GM19351 (cell line): ENCODE measurements around the gene RHCG.

Experiments
- ATAC-seq: cut with Tn5 transposase; IDR thresholded peaks from one replicate; pipeline ENCODE4 v1.9.1; 2021; ENCODE audit warnings: mild to moderate bottlenecking, moderate library complexity; ENCODE audit not compliant: unreplicated experiment

The RHCG gene

GRCh38 chr15:89504166-89504565 is 7.8 kb upstream of the RHCG start:
- ATAC-seq = no peak

GRCh38 chr15:89502867-89503595 is 6.6 kb upstream of the RHCG start:
- no peak for ATAC-seq

GRCh38 chr15:89501646-89502045 is 5.3 kb upstream of the RHCG start:
- no peak for ATAC-seq

GRCh38 chr15:89500397-89501270 is 4.3 kb upstream of the RHCG start:
- ATAC-seq = no peak

GRCh38 chr15:89499156-89499555 is 2.8 kb upstream of the RHCG start:
- ATAC-seq = no peak

- ATAC-seq = no peak
Measured at GRCh38 chr15:89498574-89498906, 2.2 kb upstream of the RHCG start.

GRCh38 chr15:89497231-89497630 is 848 bp upstream of the RHCG start:
- no peak for ATAC-seq

GRCh38 chr15:89495638-89496145 is 691 bp downstream of the RHCG start:
- no peak for ATAC-seq

GRCh38 chr15:89494941-89495637 is 1.3 kb downstream of the RHCG start:
- ATAC-seq = no peak

GRCh38 chr15:89494031-89494430 is 2.4 kb downstream of the RHCG start:
- ATAC-seq = no peak

- no peak for ATAC-seq
Measured at GRCh38 chr15:89492934-89493631, 3.3 kb downstream of the RHCG start.

GRCh38 chr15:89492111-89492641 is 4.2 kb downstream of the RHCG start:
- ATAC-seq = no peak

GRCh38 chr15:89490814-89491315 is 5.5 kb downstream of the RHCG start:
- no peak for ATAC-seq

- ATAC-seq = no peak
Measured at GRCh38 chr15:89490081-89490813, 6.1 kb downstream of the RHCG start.

- no peak for ATAC-seq
Measured at GRCh38 chr15:89489376-89489775, 7.0 kb downstream of the RHCG start.

GRCh38 chr15:89487791-89488190 is 8.6 kb downstream of the RHCG start:
- no peak for ATAC-seq

- no peak for ATAC-seq
Measured at GRCh38 chr15:89486726-89487050, 9.7 kb downstream of the RHCG start.

- no peak for ATAC-seq
Measured at GRCh38 chr15:89483079-89483478, 13.3 kb downstream of the RHCG start.

- no peak for ATAC-seq
Measured at GRCh38 chr15:89482139-89482538, 14.2 kb downstream of the RHCG start.

- ATAC-seq = no peak
Measured at GRCh38 chr15:89480505-89480904, 15.9 kb downstream of the RHCG start.
